ENCODE results near the gene CDK14. TPM values are rescaled to one million over a fixed set of nuclear protein-coding genes. Genes with fewer than 3 reads are reported as not detected.

CDK14 gene
- total and polyA plus RNA-seq, 2 donors (not counting 3 experiments of a cell fraction or from before 2014, with no cell fraction given): 5.5 to 34.2 TPM

- H3K4me3 ChIP-seq (replicated peaks in 1 of 3; ENCODE audit: insufficient read depth in 1 of 3, low read depth in 1 of 3, low read length in 3 of 3): no peak overlapping the region
- TF ChIP-seq GATA2 (IDR thresholded peaks at IDR 0.05; ENCODE audit: insufficient read depth, insufficient read length, low read depth, low read length) (no peak), JUN (IDR thresholded peaks at IDR 0.05; ENCODE audit: borderline replicate concordance, insufficient read depth, insufficient read length, low read depth) (no peak), MYC (IDR thresholded peaks at IDR 0.05; ENCODE audit: low read depth, low read length) (no peak), CTCF (IDR thresholded peaks at IDR 0.05; ENCODE audit: extremely low read depth in 1 of 2, insufficient read depth in 1 of 2, low read depth in 1 of 2, low read length in 2 of 2) (no peak), POLR2A (IDR thresholded peaks at IDR 0.05; ENCODE audit: low read depth, low read length) (no peak), MAX (IDR thresholded peaks at IDR 0.05; ENCODE audit: insufficient read depth, insufficient read length) (no peak), EZH2 (IDR thresholded peaks at IDR 0.05; ENCODE audit: borderline replicate concordance, low read depth, low read length, severe bottlenecking) (no peak)
- H3K79me2 ChIP-seq (ENCODE audit: control insufficient read depth, insufficient read depth, low read length): no peaks in the 10 kb centered on the region
- dilution Hi-C loops (cut with MboI; ENCODE audit: extremely low pct_ligation_motif_present, low sequenced_read_pairs): no loop called here
- H2AFZ ChIP-seq (ENCODE audit: low read depth, low read length): no peak overlapping the region
- H3K36me3 ChIP-seq (ENCODE audit: control insufficient read depth in 2 of 2, extremely low read depth in 1 of 2, insufficient read depth in 2 of 2, low read length in 2 of 2): no peaks in the 10 kb centered on the region
- no peaks in the 10 kb centered on the region for H3K4me1 ChIP-seq (ENCODE audit: control insufficient read depth, extremely low read depth, insufficient read depth, low read length)
- no TSS peak for BruUV-seq (replicated peaks)
- CTCF ChIA-PET: interaction anchor here (0.8 to 3.1 kb wide), 6 partner anchors 8 to 107 kb away, joined by 3 to 15 read pairs (median 3); no protein-coding TSS in a partner anchor
- no peak for FAIRE-seq
- no peaks in the 10 kb centered on the region for H3K9me1 ChIP-seq (replicated peaks; ENCODE audit: control insufficient read depth, extremely low read depth, insufficient read depth, low read length)
- H3K9ac ChIP-seq (replicated peaks; ENCODE audit: extremely low read depth, insufficient read depth, low read length): no peak overlapping the region
- H3K27me3 ChIP-seq (ENCODE audit: control insufficient read depth in 2 of 2, insufficient read depth in 2 of 2, low read length in 2 of 2): no peaks in the 10 kb centered on the region
- H4K20me1 ChIP-seq (replicated peaks; ENCODE audit: control insufficient read depth, extremely low read depth, insufficient read depth, low read length): no peaks in the 10 kb centered on the region
- POLR2A ChIA-PET: no interaction called here
- H3K9me3 ChIP-seq (replicated peaks; ENCODE audit: control insufficient read depth, insufficient read depth, low read length): no peaks in the 10 kb centered on the region
- DNase-seq (ENCODE audit: low read depth, low spot score): no peak
- H3K27ac ChIP-seq (ENCODE audit: insufficient read depth, low read depth, low read length): no peak overlapping the region
- no peak overlapping the region for H3K4me2 ChIP-seq (ENCODE audit: insufficient read depth, low read length)
- intact Hi-C loops (cut with micrococcal nuclease): no loop called here
Measured at GRCh38 chr7:90701771-90702170, 105.7 kb downstream of the CDK14 start.
